Lung (tissue), 12 donors: ENCODE data around the gene PRLR. TPM values are rescaled to one million over a fixed set of nuclear protein-coding genes. Genes with fewer than 3 reads are reported as not detected.

Experiments
- ATAC-seq: fragments of 200-7000 bp; cut with Tn5 transposase; one replicate; pipeline ENCODE4 v1.9.1; 2020; ENCODE audit warnings: moderate number of reproducible peaks; ENCODE audit not compliant: insufficient read depth, low FRiP score
- DNase-seq, 3 donors: peaks; one replicate each; pipeline ENCODE4 v3.0.0-alpha.2; 2013 to 2017
- H3K27ac ChIP-seq, 2 donors: one replicate each; pipeline ENCODE4 v1.5.1; 2013; ENCODE audit warnings: mild to moderate bottlenecking in 2 of 2, moderate library complexity in 2 of 2, control low read depth in 1 of 2, inconsistent platforms in 1 of 2, low read depth in 1 of 2, low read length in 1 of 2
- H3K27me3 ChIP-seq, 3 donors: one replicate each; pipeline ENCODE4 v1.5.1; 2013; ENCODE audit warnings: low read length in 2 of 3; ENCODE audit not compliant: control insufficient read depth in 3 of 3, insufficient read depth in 3 of 3
- H3K36me3 ChIP-seq, 4 donors: one replicate each; pipeline ENCODE4 v1.5.1; 2013; ENCODE audit warnings: low read length in 4 of 4, mild to moderate bottlenecking in 1 of 4, moderate library complexity in 1 of 4; ENCODE audit not compliant: control insufficient read depth in 4 of 4, insufficient read depth in 4 of 4
- H3K4me1 ChIP-seq, 5 donors: one replicate each; pipeline ENCODE4 v1.5.1; 2013; ENCODE audit warnings: low read length in 5 of 5, mild to moderate bottlenecking in 2 of 5, moderate library complexity in 1 of 5; ENCODE audit not compliant: control insufficient read depth in 5 of 5, insufficient read depth in 5 of 5
- H3K4me3 ChIP-seq: one replicate; pipeline ENCODE4 v1.5.1; 2013; ENCODE audit warnings: mild to moderate bottlenecking, control low read depth, moderate library complexity
- H3K9ac ChIP-seq, 2 donors: one replicate each; pipeline ENCODE4 v1.5.1; 2013; ENCODE audit warnings: low read length in 2 of 2, control low read depth in 1 of 2; ENCODE audit not compliant: insufficient read depth in 1 of 2
- H3K9me3 ChIP-seq, 4 donors: one replicate each; pipeline ENCODE4 v1.5.1; 2013; ENCODE audit warnings: low read length in 3 of 4, mild to moderate bottlenecking in 1 of 4, moderate library complexity in 1 of 4; ENCODE audit not compliant: control insufficient read depth in 4 of 4, insufficient read depth in 3 of 4
- WGBS, 2 donors: extraction: QIAGEN DNeasy Blood & Tissue Kit; methylation state at CpG; one replicate each; pipeline ENCODE4 v1.1.7; 2013; 5-methylcytosine and 5-hydroxymethylcytosine counted together
- polyA plus RNA-seq, 2 donors: library from polyadenylated mRNA; stranded (reverse); fragments of 200-250 nt; gene quantifications; one replicate each; pipeline ENCODE4 v1.2.1, GENCODE V29; 2013
- total RNA-seq, 2 donors: library from RNA; depleted of rRNA in 1 of 2; stranded (reverse); fragments of >200 nt in 1 of 2; gene quantifications; one replicate each; pipeline ENCODE4 v1.2.1, GENCODE V29; 2014 to 2021
- TF ChIP-seq, protein P1 (sequence below): IDR thresholded peaks from 2 replicates; pipeline ENCODE4 v1.5.1; 2012; ENCODE audit warnings: mild to moderate bottlenecking; ENCODE audit errors: control extremely low read depth, extremely low read depth
- donor health status: control.
- donor health status: control.
- donor health status: Bipolar disorder and iron deficiency.
- donor health status: healthy.
- donor health status: DM: yes; HTN: yes; CAD: no.

PRLR gene
- total and polyA plus RNA-seq, 4 donors = 0.02 to 3.4 (median 0.76) TPM

DNA sequence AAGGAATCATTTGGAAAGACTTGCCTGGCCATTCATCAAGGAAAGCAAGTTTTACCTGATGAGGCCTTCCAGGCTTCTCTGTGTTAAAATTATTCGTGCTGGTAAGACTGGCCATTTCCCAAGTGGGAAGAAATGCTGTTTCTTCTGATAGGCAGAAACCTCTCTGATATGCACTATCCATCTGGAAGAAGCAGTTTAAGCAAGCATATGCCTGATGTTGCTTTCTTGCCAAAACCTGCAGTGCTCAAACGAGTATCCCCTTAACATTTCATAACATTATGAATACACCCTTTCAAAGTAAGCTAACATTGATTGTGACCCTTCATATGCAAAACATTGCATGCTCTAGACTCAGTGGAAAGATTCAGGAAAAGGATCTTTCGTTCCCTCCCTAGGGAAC, 36.0 kb upstream of the PRLR start:
- no peak overlapping the region for H3K27ac ChIP-seq
- no peak for DNase-seq
- no peak overlapping the region for H3K9ac ChIP-seq
- no peaks in the 10 kb centered on the region for H3K36me3 ChIP-seq
- ATAC-seq = no peak
- no peaks in the 10 kb centered on the region for H3K27me3 ChIP-seq
- H3K4me3 ChIP-seq = no peak overlapping the region
- TF ChIP-seq, protein P1, sequence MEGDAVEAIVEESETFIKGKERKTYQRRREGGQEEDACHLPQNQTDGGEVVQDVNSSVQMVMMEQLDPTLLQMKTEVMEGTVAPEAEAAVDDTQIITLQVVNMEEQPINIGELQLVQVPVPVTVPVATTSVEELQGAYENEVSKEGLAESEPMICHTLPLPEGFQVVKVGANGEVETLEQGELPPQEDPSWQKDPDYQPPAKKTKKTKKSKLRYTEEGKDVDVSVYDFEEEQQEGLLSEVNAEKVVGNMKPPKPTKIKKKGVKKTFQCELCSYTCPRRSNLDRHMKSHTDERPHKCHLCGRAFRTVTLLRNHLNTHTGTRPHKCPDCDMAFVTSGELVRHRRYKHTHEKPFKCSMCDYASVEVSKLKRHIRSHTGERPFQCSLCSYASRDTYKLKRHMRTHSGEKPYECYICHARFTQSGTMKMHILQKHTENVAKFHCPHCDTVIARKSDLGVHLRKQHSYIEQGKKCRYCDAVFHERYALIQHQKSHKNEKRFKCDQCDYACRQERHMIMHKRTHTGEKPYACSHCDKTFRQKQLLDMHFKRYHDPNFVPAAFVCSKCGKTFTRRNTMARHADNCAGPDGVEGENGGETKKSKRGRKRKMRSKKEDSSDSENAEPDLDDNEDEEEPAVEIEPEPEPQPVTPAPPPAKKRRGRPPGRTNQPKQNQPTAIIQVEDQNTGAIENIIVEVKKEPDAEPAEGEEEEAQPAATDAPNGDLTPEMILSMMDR = no peak
- H3K4me1 ChIP-seq = no peaks in the 10 kb centered on the region
- 48 to 74% methylated on average over 3 of the region's 3 CpGs for WGBS, 2 donors
- peaks cover 0 to 6% (median 0%) of the 10 kb centered on the region in 4 donors for H3K9me3 ChIP-seq

DNA sequence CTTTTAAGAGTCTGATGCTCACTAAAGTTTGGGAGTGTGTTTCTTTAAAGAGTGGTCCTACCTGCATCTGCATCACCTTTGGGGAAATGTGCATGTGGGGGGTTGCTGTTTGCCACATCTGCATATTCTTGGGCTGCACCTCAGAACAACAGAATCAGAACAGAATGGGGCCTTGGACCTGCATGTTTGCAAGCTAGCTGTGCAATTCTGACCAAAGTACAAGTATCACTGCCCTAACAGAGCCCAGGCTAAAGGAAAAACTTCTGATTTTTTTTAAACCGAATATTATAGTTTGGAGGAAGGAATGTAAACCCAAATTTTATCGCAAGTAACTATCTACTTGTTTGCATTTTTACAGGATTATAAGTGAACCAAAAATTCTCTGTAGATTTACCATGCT, 34.2 kb upstream of the PRLR start:
- no peak for DNase-seq
- TF ChIP-seq, protein P1 = no peak

DNA sequence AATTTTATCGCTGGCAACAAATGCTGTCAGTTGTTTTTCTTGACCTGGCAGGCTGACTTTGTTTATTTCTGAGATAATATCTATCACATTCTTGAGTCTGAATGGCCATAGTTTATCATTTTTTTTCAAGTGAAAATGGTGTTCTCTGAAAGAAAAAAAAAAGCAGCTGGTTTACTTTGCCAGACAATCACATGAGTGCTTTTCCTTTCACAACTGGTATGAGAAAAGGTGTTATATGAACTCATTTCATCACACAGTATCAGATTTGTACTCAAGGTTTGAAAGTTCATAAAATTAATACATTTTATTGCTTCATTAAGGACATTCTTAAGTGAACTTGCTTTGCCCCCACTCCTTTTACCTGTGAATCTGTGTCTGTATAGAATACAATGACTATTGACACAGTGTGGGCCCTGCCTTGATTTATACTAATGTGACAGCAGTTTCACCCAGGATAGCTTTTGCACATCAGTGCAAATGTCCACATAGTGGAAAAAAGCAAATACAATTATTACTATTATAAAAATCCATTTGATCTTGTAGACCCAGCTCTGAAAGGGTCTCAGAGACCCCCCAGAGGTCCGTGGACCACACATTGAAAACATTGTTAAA, 33.1 kb upstream of the PRLR start:
- TF ChIP-seq, protein P1 = no peak
- Histone ChIP-seq H3K27ac (no peak overlapping the region), H3K9ac (no peak overlapping the region), H3K27me3 (no peaks in the 10 kb centered on the region), H3K36me3 (no peaks in the 10 kb centered on the region), H3K4me3 (no peak overlapping the region), H3K9me3 (peaks cover 0 to 6% (median 0%) of the 10 kb centered on the region in 4 donors), H3K4me1 (no peaks in the 10 kb centered on the region)
- ATAC-seq = no peak
- WGBS, 2 donors = 69 to 78% methylated on average over 2 of the region's 2 CpGs
- no peak for DNase-seq

More for the DNA sequence above, 34.2 kb upstream of the PRLR start:
- 94 to 96% methylated on average over 2 of the region's 2 CpGs for WGBS, 2 donors
- H3K4me3 ChIP-seq = no peak overlapping the region
- H3K27ac ChIP-seq = no peak overlapping the region
- no peaks in the 10 kb centered on the region for H3K27me3 ChIP-seq
- no peaks in the 10 kb centered on the region for H3K36me3 ChIP-seq
- no peak for ATAC-seq
- peaks cover 0 to 6% (median 0%) of the 10 kb centered on the region in 4 donors for H3K9me3 ChIP-seq
- H3K9ac ChIP-seq = no peak overlapping the region
- H3K4me1 ChIP-seq = no peaks in the 10 kb centered on the region

DNA sequence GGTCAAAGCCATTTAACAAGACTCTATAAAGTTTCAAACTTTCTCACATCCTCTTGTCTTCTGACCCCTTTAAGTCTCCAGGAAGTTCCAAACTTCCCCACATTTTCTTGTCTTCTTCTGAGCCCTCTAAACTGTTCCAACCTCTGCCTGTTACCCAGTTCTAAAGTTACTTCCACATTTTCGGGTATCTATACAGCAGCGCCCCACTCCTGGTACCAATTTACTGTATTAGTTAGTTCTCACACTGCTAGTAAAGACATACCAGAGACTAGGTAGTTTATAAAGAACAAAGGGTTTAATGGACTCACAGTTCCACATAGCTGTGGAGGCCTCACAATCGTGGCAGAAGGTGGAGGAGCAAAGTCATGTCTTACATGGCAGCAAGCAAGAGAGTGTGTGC, 23.3 kb upstream of the PRLR start:
- Histone ChIP-seq H3K27ac (no peak overlapping the region), H3K36me3 (no peaks in the 10 kb centered on the region), H3K9ac (no peak overlapping the region), H3K4me3 (no peak overlapping the region), H3K27me3 (no peaks in the 10 kb centered on the region), H3K9me3 (peaks cover 0 to 10% (median 5%) of the 10 kb centered on the region in 4 donors), H3K4me1 (no peaks in the 10 kb centered on the region)
- TF ChIP-seq, protein P1 = no peak
- ATAC-seq (no peak), DNase-seq (no peak)
- WGBS, 2 donors = 91 to 96% methylated on average over 3 of the region's 3 CpGs
